Measurements from ENCODE around the gene PI4KA.
"Not testable (repeated sequence)": the region's sequence is repeated elsewhere in the genome, so short reads cannot be mapped to it uniquely, and the experiment has no call there.

The PI4KA gene

DNA sequence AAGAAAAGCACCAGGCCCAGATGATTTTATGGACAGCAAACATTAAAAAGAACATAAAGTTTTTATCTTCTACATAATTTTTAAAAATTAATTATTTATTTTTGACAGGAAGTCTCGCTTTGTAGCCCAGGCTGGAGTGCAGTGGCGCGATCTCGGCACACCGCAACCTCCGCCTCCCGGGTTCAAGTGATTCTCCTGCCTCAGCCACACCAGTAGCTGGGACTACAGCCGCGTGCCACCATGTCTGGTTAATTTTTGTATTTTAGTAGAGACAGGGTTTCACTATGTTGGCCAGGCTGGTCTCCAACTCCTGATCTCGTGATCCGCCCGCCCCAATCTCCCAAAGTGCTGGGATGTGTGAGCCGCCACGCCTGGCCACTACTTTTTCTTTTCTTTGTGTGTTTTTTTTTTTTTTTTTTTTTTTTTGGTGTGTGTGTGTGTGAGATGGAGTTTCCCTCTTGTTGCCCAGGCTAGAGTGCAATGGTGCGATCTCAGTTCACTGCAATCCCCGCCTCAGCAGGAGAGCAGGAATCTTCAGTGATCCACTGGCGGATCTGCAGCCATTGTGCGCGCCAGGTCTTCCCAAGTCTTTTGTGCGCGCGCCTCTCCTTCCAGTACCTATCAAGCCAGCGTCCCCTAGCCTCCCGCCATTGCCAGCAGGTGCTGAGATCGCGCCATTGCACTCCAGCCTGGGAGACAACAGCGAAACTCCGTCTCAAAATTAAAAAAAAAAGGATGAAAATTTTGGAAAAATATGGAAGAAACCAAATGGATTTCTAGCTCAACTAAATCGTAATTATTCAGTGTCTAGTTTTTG lies 171.0 kb downstream of the PI4KA start:
- not testable (repeated sequence) for DNase-seq

DNA sequence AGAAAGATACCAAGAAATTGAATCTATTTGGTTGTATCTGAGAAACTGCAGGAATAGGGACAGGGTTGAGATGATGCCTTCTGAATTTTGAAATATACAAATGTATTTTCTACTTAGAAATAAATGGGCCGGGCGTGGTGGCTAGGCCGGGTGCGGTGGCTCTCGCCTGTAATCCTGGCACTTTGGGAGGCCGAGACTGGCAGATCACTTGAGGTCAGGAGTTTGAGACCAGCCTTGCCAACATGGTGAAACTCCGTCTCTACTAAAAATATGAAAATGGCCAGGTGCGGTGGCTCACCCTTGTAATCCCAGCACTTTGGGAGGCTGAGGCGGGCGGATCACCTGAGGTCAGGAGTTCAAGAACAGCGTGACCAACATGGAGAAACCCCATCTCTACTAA lies 172.8 kb downstream of the PI4KA start:
- DNase-seq = not testable (repeated sequence)

DNA sequence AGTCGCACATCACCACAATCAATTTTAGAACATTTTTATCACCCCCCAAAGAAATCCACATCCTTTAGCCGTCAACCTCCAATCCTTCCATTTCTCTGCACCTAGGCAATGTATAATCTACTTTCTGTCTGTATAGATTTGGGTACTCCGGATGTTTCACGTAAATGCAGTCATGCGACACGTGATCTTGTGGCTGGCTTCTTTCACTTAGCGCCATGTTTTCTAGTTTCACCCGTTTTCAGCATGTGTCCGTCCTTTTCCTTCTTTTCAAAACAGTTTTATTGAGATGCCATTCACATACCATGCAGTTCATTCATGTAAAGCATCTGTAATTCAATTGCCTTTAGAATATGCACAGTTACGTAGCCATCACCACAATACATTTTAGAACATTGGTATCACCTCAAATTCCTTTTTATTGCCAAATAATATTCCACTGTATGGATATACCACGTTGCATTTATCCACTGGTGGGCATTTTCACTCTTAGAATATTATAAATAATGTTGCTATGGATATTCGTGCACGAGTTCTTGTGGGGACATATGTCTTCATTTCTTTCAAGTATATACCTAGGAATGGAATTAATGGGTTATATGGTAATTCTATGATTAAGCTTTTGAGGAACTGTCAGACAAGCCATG lies 179.7 kb downstream of the PI4KA start:
- DNase-seq = not testable (repeated sequence)

DNA sequence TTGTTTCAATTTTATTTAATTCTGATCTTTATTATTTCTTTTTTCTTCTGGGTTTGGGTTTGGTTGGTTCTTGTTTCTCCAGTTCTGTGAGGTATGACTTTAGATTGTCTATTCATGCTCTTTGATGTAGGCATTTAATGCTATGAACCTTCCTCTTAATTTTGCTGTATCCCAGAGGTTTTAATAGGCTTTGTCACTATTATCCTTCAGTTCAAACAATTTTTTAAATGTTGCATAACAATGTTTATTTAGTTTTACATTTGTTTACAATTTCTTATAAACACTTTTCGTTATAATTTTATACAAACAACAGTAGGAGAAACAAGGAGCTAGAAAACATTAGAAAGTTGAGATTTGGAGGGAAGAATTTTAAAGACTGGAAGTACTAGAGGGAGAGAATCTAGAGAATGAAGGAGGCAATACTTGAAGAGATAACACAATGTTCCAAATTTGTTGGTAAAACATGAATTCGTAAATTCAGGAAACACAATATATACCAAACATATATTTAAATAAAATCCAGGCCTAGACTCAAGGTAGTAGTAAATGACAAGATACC lies 180.8 kb downstream of the PI4KA start:
- no peak for DNase-seq

DNA sequence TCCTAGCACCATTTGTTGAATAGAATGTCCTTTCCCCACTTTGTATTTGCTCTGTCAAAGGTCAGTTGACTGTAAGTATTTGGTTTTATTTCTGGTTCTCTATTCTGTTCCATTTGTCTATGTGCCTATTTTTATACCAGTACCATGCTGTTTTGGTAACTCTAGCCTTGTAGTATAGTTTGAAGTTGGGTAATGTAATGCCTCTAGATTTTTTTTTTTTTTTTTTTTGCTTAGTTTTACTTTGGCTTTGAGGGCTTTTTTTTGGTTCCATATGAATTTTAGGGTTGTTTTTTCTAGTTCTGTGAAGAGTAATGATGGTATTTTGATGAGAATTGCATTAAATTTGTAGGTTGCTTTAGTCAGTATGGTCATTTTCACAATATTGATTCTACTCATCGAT lies 183.0 kb downstream of the PI4KA start:
- DNase-seq = not testable (repeated sequence)

DNA sequence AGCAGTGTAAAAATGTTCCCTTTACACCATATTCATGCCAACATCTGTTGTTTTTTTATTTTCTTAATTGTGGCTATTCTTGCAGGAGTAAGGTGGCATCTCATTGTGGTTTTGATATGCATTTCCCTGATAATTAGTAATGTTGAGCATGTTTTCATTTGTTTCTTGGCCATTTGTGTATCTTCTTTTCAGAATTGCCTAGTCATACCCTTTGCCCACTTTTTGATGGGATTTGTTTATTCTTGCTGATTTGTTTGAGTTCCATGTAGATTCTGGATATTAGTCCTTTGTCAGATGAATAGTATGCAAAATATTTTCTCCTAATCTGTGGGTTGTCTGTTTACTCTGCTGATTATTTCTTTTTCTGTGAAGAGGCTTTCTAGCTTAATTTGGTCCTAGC lies 183.6 kb downstream of the PI4KA start:
- DNase-seq = no peak

DNA sequence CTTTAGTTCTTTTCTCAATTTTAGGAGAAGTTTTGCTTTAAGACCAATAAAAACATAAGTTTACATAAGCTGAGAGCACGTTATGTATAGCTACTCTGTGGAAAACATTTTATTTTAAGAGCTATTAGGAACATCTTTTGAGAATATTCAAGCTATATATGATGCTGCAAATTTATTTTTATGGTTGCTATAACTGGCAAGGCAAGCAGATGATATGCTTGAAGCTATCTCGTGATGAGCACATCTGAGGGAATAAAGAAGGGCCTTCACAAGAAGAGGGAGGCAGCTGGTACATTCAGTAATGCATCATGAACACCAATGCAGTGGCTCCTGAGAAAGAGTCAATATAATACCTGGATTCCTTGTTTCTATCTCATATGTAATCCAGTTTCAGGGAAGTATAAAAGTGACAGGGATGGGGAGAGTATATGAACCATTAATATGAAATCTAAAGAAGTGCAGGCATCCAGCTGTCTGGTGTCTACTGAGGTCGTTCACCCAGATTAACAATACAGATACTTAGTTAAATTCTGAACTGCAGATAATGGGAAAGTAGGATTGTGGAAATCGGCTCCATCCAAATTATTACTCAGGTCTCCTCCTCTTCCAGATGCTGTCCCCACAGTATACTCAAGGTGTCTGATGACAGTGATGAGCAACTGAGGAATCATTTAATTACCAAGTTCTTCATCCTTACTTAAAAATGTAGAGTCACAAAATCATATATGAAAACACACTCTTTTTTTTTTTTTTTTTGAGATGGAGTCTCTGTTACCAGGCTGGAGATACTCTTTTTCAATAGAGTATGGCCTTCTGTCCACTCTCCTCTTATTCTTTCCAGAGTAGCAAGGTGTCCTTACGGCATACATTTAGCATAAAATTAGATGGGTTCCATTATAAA lies 185.1 kb downstream of the PI4KA start:
- no peak for DNase-seq

DNA sequence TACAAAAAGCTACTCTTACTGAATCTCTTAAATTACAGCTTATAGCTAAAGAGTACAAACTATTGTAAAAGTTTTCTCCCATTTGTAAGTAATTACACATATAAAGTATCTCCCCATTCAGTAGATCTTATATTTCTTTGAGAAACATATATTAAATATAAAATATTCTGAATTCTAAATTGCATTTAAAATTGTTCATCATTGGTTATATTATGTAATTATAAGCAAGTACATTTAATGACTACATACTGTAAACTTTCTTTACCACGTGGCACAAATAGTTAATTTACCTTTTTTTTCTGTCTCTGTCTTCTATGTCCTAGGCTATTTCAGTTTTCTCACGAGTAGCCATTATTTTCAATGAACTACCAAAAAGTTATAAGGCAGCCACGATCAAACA lies 185.9 kb downstream of the PI4KA start:
- no peak for DNase-seq

DNA sequence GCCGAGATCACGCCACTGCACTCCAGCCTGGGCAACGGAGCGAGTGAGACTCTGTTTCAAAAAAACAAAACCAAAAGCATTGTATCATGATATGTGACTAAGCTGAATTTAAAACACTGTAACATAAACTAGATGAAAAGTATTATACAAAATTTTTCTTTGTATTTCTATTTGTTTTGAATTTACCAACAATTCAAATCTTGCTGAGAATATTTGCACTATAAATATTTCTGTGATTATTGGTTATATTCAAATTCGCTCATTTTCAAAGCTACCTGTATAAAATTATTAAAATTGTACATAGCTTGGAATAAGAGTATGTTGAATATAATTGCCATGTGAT lies 186.6 kb downstream of the PI4KA start:
- DNase-seq = no peak

DNA sequence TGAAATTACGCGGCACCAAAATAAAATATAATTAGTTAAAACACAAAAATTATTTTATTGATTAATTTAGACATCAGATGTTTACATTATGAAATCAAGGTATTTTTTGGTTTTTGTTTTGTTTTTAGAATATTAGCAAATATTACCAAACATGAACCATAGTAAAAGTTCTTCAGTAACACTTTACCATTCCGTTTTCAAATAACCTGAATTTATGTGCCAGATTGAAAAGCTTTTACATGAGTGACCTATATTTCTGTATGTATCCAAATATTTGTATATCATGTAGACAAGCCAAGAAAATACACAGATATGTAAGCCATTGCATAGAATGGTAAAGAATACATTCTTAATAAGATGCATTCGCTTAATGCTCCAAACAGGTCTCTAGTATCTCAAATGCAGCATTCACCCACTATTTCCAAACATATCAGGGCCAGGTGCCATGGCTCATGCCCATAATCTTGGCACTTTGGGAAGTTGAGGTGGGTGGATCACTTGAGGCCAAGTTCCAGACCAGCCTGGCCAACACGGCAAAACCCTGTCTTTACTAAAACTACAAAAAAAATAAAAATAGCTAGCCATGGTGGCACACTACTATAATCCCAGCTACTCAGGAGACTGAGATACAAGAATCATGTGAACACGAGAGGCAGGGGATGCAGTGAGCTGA lies 187.1 kb downstream of the PI4KA start:
- DNase-seq = no peak

DNA sequence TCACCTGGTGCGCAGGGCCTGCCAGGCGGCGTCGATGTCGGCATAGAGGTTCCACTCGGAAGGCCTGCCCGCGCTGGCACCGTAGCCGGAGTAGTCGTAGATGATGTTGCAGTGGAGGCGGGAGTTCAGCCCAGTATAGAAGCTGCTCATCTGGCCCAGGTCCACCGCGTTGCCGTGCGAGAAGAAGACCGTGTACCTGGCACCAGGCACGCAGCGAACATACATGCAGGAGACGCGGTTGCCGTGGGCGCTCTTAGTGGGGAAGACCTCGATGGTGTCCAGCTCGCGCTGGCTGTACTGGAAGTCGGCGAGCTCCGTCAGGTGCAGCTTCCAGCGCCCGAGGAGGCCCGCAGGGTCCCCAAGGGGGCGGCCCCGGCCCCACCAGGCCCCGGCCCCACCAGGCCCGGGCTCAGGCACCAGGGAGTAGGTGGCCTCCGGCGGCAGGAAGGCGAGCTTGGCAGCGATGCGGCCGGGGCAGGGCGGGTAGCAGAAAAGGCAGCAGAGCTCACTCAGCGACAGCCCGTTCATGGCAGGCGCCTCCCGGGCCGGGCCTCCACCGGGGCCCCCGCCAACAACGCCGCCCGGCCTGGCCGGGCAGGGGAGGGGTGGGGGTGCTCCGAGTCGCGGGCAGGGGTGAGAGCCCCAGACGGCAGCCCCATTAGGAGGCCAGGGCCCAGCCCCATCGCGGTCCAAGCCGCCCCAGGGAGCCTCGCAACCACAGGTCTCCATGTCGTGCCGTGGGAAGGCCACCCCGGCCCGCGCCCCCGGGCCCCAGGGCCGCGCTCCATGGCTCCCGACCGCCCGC lies 188.0 kb downstream of the PI4KA start:
- not testable (repeated sequence) for DNase-seq

DNA sequence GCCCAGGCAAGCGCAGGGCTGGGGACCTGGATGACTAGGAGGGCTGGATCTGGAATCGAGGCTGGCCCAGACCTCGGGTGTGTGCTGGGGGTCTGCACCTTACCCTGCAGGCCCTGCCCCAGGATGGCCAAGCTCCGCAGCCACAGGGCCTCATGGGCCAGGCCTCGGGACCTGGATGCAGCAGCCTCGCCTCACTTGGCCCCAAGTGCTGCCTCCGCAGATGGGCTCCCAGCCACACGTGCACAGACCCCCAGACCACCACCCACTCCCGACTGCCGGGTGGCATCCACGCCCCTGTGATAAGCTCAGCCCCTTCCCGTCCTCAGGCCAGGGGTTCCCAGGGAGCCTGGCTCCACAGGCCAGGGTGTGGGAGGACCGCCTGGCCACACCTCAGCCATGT lies 188.7 kb downstream of the PI4KA start:
- DNase-seq = not testable (repeated sequence)

DNA sequence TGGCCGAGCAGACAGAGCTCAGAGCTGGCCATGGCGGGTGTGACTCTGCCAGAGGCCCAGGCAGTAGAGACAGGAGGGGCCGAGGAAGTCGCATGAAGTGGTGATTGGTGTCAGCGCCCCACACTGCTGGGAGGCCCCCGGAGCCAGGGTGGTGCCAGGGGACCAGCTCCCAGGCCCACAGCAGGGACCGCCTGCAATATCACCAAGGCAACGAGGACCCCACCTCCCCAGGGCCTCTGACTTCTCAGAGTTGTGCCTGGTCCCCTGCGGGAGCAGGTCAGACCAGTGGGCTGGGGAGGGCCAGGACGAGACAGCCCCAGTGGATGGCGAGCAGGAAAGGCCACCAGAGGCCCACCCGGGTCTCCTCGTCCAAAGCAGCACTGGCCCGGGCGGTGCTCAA lies 189.1 kb downstream of the PI4KA start:
- not testable (repeated sequence) for DNase-seq

DNA sequence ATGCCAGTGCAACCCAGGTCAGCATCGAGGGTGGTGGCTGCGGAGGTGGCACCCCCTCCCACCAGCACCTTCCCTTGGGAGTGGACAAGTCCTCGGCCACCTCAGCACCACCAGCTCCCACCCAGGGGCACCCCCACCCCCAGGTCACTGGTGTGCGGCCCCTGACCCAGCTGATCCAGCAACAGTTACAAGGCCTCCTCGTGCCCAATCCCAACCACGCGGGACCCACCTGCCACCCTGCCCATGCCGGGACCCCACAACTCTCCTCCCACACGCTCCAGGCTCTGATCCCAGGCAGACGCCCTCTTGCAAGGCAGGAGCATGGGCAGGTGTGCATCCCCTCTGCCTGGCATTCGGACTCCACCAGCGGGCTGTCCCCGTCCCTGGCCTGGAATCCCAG lies 189.8 kb downstream of the PI4KA start:
- DNase-seq = not testable (repeated sequence)

DNA sequence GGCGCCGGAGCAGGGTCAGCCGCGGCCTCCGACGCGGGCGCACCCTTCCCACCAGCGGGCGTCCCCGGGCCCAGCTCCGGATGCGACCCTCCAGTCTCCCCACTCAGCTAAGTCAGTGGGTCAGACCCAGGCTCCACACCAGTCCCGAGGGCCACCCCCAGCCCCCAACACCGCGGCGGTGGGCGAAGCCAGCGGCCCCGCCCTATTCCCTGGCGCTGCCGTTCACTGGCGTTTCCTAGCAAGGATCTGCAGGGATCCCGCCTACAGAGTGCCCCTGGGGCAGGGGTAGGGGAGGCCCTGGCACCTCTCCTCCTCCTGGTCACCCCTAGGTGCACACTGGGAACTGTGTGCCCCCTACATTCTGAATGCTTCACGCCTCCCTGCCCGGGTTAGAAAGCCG lies 190.4 kb downstream of the PI4KA start:
- DNase-seq = not testable (repeated sequence)

DNA sequence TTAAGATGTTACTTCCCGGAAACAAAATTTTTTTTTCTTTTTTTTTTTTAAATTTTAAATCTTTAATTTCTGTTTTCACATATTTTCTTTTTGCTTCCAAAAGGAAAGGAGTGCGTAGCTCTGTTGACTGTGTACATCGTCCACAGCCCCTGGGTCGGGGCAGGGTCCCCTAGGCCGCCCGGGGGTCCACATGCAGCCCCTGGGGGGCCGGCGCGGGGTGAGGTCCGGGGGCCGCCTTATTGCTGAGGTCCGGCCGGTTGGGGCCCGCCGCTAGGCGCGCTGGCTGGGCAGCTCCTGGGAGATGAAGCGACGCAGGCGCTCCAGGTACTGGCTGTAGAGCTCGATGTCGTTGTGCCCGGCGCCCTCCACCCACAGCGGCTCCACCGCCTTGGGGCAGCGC lies 191.1 kb downstream of the PI4KA start:
- not testable (repeated sequence) for DNase-seq

DNA sequence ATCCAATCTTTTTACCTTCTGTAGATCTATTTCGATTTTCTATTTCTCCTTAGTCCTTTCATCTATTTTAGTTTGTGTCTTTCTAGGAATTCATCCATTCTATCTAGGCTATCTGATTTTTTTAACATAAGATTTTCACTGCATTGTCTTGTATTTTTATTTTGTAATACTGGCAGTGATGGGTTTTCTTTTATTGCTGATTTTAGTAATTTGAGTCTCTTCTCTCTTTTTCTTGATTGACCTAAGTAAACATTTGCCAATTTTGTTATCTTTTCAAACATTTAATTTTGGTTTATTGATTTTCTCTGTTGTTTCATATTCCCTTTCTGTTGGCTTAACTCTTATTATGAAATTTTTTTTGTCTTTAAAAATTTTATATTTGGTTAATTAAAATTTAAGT lies 192.1 kb downstream of the PI4KA start:
- no peak for DNase-seq

DNA sequence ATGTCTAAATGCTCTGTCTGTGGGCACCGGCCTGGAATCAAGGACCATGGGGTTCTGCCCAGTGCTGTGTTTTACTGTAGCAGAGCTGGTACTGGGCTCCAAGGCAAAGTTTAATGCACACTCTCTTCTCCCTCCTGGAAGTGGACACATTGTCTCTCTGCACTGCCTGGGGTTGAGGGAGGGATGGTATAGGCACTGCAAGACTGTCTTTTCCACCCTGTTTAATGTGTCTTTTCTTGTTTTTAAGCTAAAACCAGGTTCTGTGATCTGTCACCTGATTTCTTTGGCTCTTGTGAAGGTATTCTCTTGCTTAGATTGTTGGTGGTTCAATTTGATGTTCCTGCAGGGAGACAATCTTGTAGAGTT lies 194.0 kb downstream of the PI4KA start:
- no peak for DNase-seq

DNA sequence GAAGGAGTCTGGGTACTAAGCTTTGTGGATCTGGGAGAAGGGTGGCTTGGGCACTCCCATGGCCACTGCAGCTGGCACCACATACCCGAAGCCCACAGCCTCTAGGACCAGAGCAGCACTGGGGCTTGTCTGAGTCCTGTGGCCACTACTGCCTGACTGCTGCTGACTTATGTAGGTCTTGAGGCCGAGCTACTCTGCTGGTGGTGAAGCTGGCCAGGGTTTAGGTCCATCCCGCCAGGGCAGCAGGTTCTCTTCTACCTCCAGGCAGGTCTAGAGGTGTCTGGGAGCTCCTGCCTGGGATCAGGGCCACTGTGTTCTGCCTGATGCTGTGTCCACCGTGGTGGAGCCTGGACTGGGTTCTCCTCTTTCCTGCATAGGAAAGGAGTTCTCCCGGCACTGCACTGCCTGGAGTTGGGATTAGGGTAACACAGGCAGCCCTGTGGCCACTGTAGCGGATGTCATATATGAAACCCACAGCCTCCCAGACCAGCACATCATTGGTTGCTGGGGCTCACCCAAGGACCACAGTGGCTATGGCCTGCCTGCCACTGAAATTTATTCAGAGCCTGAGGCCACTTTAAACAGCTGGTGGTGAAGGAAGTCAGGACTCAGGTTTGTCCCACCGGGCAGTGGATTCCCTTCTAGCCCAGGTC lies 194.5 kb downstream of the PI4KA start:
- no peak for DNase-seq

DNA sequence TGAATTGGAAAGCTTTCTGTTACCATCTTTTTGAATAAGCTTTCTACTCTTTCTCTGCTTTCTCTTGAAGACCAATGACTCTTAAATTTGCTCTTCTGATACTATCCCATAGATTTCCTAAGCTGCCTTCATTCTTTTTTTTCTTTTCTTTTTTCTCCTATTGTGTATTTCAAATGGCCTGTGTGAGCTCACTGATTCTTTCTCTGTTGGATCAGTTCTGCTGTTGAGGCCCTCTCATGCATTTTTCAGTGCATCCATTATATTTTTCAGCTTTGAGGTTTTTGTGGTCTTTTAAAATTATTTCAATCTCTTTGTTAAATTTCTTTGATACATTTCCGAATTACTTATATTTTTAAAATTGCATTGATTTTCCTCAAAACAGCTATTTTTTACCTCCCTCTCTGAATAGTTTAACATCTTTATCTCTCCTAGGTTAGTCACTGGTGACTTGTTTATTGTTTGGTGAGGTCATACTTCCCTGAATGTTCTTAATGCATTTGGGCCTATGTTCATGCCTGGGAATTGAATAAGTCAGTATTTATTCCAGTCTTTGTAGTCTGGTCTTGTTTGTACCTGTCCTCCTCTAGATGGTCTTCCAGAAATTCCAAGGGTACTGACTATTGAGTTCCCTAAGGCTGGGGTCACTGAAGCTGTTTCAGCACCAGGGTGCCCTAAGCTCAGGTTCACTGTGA lies 195.3 kb downstream of the PI4KA start:
- no peak for DNase-seq

Data from SW 1271 (cell line).